Adipocyte (in vitro differentiated cells): Measurements from ENCODE around the gene ZNF778.

Experiments used
- DNase-seq: peaks from one replicate; pipeline ENCODE4 v3.0.0-alpha.2; 2015; ENCODE audit warnings: low read depth
- H3K27me3 ChIP-seq: replicated peaks from 2 replicates; pipeline ENCODE4 v1.7.0; 2013; ENCODE audit warnings: mild to moderate bottlenecking, low read length, moderate library complexity; ENCODE audit not compliant: control insufficient read depth, insufficient read depth
- H3K36me3 ChIP-seq: 2 replicates; pipeline ENCODE4 v1.7.0; 2013; ENCODE audit warnings: low read length, mild to moderate bottlenecking, moderate library complexity; ENCODE audit not compliant: control insufficient read depth, insufficient read depth, severe bottlenecking
- H3K4me1 ChIP-seq: 2 replicates; pipeline ENCODE4 v1.7.0; 2013; ENCODE audit warnings: mild to moderate bottlenecking, low read length, moderate library complexity; ENCODE audit not compliant: control insufficient read depth, insufficient read depth
- H3K4me3 ChIP-seq: 2 replicates; pipeline ENCODE4 v1.7.0; 2013; ENCODE audit warnings: mild to moderate bottlenecking, low read length, moderate library complexity
- H3K9ac ChIP-seq: 2 replicates; pipeline ENCODE4 v1.7.0; 2013; ENCODE audit warnings: mild to moderate bottlenecking, low read length, moderate library complexity
- H3K9me3 ChIP-seq: 2 replicates; pipeline ENCODE4 v1.7.0; 2013; ENCODE audit warnings: mild to moderate bottlenecking, low read length, moderate library complexity; ENCODE audit not compliant: control insufficient read depth

ZNF778 gene

DNA sequence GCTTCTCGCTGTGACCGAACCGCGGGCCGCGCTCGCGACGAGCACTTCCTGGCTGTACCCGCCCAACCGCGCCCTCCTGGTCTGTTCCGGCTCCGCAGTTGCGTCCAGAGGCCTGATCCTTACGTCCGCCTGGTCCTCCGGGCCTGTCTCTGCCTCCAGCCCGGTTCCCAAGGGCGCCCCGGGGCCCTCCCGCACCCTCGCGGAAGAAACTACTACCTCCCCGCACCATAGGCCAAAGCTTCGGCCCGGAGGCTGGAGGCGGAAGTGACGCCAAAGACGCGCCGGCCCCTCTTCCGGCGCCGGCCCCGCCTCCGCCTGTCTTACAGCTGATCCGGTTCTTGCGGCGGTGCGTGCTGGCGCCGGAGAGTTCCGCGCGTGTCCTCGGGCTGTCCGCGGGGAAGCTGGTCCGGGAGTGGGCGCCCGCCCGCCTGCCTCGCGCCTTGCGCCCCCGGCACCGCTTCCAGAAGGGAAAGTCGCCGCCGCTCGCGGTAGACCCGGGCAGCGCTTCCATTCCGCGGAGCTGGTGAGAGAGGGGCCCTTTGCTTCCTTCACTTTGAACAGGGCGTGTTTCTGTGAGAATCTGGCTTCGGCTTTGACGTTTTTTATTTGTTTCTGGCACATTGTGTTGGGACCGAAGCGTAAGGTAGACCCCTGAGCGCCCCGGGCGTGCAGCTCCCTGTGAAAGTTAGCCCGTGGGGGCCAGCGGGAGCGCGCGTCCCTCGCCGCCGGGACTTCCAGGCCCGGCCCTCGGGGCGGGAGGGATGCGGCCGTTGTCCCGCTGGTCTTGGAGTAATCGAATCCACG lies at the start of gene ZNF778:
Gene ZNF778, plus strand, starts transcription at position 316 of the 804 bp plus-strand sequence. CDS start 3,425 bp downstream, outside the sequence.
- Histone ChIP-seq H3K27me3 (no peaks in the 10 kb centered on the region), H3K36me3 (peaks cover 21% of the 10 kb centered on the region), H3K9me3 (no peaks in the 10 kb centered on the region), H3K9ac (peak within 1 kb of the TSS; percentile 95), H3K4me1 (peaks cover 18% of the 10 kb centered on the region), H3K4me3 (peak within 1 kb of the TSS; percentile 89)
- DNase-seq: peak; percentile 96

DNA sequence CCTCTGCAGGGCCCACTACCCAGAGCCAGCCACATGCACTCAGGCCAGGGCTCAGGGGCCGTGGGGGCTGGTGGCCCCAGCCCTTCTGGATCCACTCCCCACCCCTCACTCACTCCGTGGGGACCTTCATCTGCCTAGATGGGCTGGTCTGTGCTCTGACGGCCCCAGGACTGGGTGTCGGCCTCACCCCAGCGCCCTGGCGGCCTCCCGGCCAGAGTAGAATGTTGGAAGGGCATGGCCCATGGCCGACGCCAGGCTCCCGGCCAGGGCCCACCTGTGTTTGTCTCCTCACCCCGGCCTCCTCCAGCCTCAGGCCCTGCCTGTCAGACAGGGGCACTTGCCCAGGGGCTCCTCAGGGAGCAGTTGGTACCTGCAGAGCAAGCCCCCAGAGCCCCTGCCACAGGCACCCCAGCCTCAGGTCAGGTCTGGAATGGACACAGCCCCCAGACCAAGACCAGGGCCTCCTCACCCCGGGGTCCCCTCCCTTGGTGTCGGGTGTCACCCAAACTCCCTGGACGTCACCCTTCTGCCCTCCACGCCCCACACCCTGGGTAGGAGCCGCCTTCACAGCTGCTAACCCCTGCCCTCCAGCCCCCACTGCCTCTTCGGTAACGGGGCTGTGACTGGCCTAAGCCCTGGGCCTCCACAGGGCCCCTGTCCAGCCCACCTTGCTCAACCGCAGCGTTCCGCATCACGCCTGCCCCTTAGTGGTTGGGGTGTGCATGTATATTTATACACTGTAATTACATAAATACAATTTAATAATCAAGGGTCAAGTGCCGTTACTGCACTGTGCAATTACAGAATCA lies 48.9 kb upstream of the ZNF778 start:
- Histone ChIP-seq H3K9me3 (no peaks in the 10 kb centered on the region), H3K4me1 (peaks cover 24% of the 10 kb centered on the region), H3K9ac (no peak overlapping the region), H3K27me3 (peaks cover 31% of the 10 kb centered on the region), H3K36me3 (no peaks in the 10 kb centered on the region), H3K4me3 (no peak overlapping the region)
- no peak for DNase-seq

DNA sequence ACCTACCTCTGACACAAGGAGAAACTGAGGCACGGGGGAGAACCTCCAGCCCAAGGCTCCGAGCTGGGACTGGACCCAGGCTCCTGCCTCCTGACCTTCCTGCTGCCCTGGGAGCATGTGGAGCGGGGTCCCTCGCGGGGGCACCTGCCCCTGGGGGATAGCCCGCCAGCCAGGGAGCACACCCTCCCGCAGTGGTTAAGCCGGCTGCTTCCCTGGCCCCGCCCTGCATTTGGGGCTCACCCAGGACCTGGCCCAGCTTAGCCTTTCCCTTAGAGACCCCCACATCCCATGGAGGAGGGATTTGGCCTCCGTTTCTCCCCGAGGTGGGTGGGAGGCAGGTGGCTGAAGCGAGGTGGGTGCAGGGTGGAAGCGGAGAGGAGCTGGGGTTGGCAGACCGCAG lies 47.7 kb upstream of the ZNF778 start:
- Histone ChIP-seq H3K4me3 (no peak overlapping the region), H3K36me3 (no peaks in the 10 kb centered on the region), H3K9me3 (no peaks in the 10 kb centered on the region), H3K4me1 (peaks cover 15% of the 10 kb centered on the region), H3K27me3 (peaks cover 39% of the 10 kb centered on the region), H3K9ac (no peak overlapping the region)
- DNase-seq: no peak

DNA sequence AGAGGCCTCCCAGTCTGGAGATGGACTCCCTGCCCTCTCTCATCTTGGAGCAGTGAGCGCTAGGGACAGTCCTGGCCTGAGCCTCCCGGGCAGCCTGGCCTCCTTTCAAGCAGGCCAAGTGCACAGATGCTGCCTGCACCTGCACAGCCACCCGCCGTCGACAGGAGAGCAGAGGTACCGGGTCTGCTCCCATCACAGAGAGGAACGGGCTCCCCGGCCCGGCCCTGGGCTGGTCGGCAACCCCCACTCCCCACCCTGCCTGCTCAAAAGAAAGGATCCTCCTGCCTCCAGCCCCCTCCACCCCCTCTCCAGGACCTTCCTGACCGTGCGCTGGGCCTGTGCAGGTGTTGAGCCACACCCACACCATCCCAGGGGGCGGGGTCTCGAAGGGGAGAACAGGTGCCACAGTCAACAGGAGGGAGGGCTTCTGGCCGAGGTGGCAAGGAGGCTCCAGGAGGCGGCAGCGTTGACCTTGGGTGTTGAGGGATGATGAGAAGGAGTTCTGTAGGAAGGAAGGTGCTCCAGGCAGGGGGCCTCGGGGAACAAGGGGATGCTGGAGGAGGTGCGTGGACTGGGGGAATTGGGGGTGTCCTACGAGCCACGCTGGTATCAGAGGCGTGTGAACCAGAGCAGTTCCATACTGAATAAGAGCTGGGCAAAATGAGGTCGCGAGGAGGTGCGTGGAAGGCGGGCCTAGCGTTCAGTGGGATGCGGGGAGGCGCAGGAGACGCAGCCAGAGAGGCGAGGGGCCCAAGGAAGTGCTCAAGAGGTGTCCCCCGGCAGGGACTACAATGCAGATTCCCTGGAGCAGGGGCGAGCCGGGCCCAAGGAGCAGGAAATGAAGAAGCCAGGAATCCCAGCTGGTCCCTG lies 46.9 kb upstream of the ZNF778 start:
- peaks cover 39% of the 10 kb centered on the region for H3K27me3 ChIP-seq
- H3K4me3 ChIP-seq: no peak overlapping the region
- H3K9me3 ChIP-seq: no peaks in the 10 kb centered on the region
- no peak for DNase-seq
- no peak overlapping the region for H3K9ac ChIP-seq
- H3K36me3 ChIP-seq: no peaks in the 10 kb centered on the region
- peaks cover 15% of the 10 kb centered on the region for H3K4me1 ChIP-seq

DNA sequence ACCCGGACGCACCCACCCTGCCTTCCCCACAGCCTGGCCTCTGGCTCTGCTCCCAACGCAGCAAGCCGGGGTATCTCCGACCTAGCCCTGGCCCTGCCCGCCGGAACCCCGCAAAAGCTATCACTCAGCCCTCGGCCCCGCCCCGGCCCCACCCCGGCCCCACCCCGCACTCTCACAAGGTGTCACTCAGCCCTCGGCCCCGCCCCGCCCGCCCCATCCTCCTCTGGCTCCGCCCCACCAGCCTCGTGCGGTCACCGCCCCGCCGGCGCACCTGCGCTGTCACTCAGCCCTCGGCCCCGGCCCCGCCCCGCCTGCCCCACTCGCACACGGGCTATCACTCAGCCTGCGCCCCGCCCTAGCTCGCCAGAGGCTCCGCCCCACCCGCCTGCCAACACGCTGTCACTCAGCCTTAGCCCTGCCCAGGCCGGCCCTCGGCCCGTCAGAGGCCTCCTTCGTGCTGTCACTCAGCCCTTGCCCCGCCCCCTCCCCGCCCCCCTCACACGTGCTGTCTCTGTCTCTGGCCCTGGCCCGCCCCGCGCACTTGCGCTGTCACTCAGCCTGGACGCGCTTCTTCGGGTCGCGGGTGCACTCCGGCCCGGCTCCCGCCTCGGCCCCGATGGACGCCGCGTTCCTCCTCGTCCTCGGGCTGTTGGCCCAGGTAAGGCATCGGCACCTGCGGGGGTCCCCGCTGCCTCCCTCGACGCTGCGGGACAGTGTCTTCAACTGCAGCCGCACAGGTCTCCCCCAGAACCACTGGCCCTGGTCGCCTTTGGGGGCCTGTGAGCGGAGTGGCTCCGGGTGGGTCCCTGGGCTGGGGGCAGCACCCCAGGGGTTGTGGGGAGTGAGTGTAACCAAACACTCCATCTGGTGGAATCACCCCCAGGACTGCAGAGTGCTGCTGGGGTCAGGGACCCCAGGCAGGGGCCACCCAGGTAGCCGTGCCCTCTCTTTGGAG lies 46.0 kb upstream of the ZNF778 start, which contains the start of gene CDH15:
Gene CDH15, plus strand, starts transcription at position 533 of the 955 bp plus-strand sequence. Its CDS starts 84 bp downstream, at position 617.
- Histone ChIP-seq H3K4me3 (no peak within 1 kb of the TSS), H3K4me1 (peaks cover 15% of the 10 kb centered on the region), H3K9me3 (no peaks in the 10 kb centered on the region), H3K27me3 (peaks cover 44% of the 10 kb centered on the region), H3K9ac (no peak within 1 kb of the TSS), H3K36me3 (no peaks in the 10 kb centered on the region)
- peak; percentile 89 for DNase-seq

DNA sequence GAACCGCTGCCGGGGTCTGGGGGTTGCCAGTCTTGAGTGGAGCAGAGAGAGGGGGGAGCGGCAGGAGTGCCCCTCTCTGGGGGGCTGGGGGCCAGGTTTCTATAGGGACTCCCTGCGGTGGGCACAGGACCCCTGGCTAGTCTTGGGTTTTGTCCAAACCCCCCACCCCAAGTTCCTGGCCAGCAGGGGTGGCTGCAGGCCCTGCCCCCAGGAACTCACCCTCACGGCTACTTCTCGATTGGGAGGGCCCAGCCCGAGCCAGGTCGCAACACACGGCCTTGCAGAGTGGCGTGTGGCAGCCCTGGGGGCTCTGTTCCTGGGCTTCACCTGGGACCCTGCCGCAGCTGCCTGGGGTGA lies 45.4 kb upstream of the ZNF778 start:
- no peak overlapping the region for H3K4me3 ChIP-seq
- H3K27me3 ChIP-seq: peaks cover 45% of the 10 kb centered on the region
- no peak for DNase-seq
- H3K4me1 ChIP-seq: peaks cover 9% of the 10 kb centered on the region
- H3K36me3 ChIP-seq: no peaks in the 10 kb centered on the region
- H3K9ac ChIP-seq: no peak overlapping the region
- no peaks in the 10 kb centered on the region for H3K9me3 ChIP-seq

DNA sequence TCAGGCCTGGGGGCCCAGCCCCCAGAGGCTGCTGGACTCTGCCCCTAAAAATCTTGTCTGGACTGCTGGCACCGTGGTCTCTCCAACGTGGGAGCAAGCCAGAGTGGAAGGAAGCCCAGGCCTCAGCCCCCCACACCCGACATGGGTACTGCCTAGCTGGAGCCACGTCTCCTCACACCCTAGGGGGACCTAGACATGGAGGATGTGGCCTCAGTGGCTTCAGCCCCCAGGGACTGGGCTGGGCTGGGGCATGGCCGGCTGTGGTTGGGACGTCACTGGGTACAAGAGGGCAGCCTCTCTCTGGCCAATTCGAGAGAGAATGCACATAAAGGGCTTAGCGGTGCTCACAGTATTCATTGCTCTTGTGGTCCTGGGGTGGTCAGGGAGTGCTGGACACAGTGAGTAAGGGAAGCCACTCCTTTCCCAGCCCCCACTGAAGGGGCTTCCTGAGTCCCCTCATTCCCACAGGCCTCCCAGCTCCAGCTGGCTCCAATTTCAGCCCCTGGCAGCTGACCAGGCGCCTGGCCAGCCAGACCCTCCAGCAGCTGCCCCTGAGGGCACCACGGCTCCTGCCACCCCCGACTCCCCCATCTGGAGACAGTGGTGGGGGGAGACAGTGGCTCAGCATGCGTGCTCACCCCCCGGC lies 44.9 kb upstream of the ZNF778 start:
- Histone ChIP-seq H3K27me3 (peaks cover 50% of the 10 kb centered on the region), H3K4me3 (no peak overlapping the region), H3K9ac (no peak overlapping the region), H3K9me3 (no peaks in the 10 kb centered on the region), H3K4me1 (peaks cover 7% of the 10 kb centered on the region), H3K36me3 (no peaks in the 10 kb centered on the region)
- peak; percentile 19 for DNase-seq

DNA sequence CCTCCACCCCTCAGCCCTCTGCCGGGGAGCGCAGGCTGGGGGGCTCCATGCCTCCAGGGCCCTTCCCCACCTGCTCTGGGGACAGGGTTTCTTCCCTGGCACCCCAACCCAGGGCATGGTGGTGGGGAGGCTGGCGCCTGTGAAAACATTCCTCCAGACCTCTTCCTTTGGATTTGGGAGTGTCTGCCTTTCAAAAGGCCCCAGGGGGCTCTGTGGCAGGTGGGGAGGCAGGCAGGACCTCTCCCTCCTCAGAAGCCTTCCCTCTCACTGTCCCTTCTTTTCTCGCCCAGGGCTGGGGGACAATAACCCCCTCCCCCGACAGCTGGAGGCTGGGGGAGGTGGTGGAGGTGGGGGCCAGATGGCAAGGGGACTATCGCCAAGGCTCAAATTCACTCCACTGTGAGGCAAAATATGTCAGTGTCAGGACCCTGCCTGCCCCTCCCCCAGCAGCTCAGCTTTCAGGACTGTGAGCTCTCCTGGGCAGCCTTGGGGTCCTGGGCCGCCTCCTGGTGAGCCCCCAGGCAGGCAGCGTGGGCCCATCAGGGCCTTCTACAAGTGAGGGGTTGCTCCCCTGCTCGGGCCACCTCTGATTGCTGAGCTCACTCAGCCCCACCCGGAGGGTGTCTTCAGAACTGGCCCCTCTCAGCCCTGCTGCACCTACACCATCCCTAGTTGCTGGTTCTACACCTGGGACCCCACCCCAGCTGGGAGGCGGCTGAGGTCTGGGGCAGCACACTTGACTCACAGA lies 44.2 kb upstream of the ZNF778 start:
- no peak for DNase-seq
- Histone ChIP-seq H3K4me3 (no peak overlapping the region), H3K27me3 (peaks cover 52% of the 10 kb centered on the region), H3K4me1 (peaks cover 7% of the 10 kb centered on the region), H3K36me3 (no peaks in the 10 kb centered on the region), H3K9me3 (no peaks in the 10 kb centered on the region), H3K9ac (no peak overlapping the region)

DNA sequence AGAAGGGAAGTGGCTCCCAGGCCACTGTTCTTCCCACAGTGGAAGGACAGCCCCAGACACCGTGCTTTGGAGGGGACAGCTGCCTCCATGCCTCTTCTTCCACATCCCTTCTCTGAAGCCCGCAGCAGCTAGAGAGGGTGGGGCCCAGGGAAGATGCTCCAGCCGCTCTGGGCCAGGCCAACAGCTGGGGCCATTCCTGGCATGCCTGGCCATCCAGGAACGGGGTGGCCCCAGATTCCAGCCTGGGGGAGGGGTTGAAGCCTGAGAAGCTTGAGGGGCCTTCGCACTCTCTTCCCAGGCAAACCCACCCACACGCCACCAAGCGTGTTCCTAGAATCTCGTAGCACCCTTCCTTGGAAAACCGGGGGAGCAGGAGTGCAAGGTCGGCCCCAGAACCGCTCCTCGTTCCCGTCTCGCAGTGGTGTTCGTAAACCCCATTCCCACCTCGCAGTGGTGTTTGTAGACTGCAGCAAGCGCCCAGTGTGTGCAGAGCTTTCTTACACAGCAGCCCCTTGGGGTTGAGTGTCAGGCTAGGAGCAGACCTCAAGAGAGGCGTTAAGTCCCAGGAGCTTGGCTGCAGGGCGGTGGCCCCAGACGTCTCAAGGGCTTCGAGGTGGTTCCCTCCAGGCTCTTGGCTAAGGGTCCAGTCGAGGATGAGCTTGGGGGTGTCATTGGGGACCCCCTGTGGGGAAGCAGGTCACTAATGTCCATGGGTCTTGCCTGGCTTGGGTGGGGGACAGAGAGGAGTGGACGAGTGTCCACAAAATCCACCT lies 43.3 kb upstream of the ZNF778 start:
- no peaks in the 10 kb centered on the region for H3K36me3 ChIP-seq
- H3K9me3 ChIP-seq: no peaks in the 10 kb centered on the region
- peaks cover 7% of the 10 kb centered on the region for H3K4me1 ChIP-seq
- DNase-seq: no peak
- no peak overlapping the region for H3K9ac ChIP-seq
- peaks cover 44% of the 10 kb centered on the region for H3K27me3 ChIP-seq
- H3K4me3 ChIP-seq: no peak overlapping the region
